GM19455 (cell line): Measurements from ENCODE around the gene ZNF555.
"Not testable (repeated sequence)": the region's sequence is repeated elsewhere in the genome, so short reads cannot be mapped to it uniquely, and the experiment has no call there.

Experiments
- ATAC-seq: cut with Tn5 transposase; IDR thresholded peaks from one replicate; pipeline ENCODE4 v1.9.1; 2021; ENCODE audit not compliant: unreplicated experiment

ZNF555 gene

DNA sequence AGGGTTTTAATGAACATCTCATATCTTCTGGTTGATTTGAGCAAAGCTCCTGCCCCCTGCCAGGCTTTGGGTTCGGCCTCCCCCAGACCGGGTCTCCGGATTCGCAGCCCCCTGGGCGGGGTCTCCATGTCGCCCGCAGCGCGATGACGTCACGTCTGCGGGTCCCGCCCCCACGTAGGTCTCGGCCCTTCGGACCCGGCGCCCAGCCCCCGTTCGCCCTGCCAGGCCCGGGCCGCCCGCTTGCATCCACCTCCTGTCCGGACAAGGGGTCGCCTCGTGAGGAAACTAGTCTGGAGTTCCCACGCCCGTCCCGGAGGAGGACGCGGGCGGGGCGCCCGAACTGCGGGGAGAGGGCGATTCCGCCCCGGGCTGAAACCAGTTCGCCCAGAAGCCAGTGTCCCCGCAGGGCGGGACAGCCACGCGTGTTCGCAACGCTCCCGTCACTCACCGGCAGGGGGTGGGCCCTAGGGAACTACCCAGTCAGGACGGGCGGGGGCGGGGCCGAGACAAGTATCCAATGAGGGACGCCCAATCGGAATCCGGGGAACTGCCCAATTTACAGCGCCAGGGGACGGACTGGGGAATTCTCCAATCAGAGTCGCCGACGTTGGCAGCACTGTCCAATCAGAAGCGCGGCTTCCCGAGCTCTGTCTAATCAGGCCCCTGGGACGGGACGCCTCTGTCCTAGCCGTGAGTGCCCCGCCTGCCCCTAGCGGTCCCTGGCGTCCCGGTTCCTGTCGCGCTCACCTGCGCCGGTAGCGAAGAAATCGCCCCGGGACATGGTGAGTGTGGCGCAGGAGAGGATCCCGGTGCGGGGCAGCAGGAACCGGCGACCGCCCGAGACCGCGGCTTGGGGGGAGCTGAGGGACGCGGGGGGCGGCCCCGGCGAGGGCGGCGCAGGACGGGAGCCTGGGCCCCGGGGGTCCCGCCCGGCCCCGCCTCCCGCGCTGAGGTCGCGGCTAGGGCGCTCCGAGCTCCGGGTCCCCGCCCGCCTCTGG lies at the start of gene ZNF555:
Gene ZNF555 (plus strand): TSS at position 682 of the 998 bp plus-strand sequence. CDS start 98 bp downstream, at position 780.
- ATAC-seq = peak; percentile 86

- no peak for ATAC-seq
Measured at GRCh38 chr19:2791876-2792275, 49.4 kb upstream of the ZNF555 start.

GRCh38 chr19:2792666-2793065 lies 48.6 kb upstream of the ZNF555 start:
- ATAC-seq = not testable (repeated sequence)

DNA sequence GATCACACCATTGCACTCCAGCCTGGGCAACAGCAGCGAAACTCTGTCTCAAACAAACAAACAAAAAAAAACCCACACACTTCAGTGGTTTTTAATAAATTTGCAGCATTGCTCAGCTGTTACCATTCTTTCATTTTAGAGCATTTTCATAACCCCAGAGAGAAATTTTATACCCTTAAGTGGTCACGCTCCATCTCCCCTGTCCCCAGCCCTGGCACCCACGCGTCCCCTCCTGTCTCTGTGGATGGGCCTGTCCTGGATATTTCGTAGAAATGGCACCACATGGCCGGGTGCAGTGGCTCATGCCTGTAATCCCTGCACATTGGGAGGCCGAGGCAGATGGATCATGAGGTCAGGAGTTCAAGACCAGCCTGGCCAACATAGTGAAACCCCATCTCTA lies 48.1 kb upstream of the ZNF555 start:
- ATAC-seq = no peak

- ATAC-seq = no peak
Measured at GRCh38 chr19:2793577-2793976, 47.7 kb upstream of the ZNF555 start.

DNA sequence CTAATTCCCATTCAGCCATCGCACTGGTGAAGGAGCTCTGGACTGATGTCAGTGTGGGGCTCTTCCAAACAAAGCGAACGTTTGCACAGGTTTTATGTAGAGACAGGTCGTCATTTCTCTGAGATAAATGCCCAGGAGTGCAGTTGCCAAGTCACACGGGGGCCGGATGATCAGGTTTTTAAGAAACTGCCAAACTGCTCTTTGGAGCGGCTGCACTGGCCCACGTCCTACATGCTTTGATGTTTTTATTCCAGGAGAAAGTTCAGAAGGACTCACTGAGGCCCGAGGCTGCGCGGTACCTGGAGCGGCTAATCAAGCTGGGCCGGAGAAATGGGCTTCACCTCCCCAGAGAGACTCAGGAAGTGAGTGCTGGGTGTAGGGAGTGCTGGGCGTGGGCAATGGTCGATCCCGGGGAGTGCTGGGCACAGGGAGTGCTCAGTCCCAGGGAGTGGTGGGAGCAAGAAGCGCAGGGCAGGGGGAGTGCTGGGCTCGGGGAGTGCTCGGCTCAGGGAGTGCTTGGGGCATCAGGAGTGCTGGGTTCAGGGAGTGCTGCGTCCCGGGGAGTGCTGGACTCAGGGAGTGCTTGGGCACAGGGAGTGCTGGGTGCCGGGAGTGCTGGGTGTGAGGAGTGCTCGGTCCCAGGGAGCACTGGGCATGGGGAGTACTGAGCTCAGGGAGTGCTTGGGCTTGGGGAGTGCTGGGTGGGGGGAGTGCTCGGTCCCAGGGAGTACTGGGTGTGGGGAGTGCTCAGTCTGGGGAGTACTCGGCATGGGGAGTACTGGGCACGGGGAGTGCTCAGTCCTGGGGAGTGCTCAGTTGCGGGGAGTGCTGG lies 45.2 kb upstream of the ZNF555 start:
- no peak for ATAC-seq

- no peak for ATAC-seq
Measured at GRCh38 chr19:2796659-2797266, 44.5 kb upstream of the ZNF555 start.

GRCh38 chr19:2797280-2797679 lies 44.0 kb upstream of the ZNF555 start:
- no peak for ATAC-seq

DNA sequence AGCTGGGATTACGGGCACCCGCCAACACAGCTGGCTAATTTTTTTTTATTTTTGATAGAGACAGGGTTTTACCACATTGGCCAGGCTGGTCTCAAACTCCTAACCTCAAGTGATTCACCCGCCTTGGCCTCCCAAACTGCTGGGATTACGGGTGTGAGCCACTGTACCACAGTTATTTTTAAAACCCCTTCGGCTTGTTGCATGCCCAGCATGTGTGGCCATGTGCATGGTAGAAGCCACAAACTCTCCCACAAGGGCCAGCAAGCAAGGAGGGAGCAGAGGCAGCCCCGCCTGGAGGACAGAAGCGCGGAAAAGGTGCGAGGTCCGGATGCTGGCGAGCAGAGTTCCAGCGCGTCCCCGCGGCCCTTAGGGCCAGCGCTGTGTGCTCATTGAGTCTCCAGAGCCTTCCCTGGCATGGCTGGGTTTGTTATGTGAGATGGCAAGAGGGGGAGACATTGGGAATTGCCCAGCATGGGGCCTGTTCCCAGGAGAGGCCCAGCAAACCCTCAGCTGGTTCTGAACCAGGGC lies 43.1 kb upstream of the ZNF555 start:
- ATAC-seq = no peak

GRCh38 chr19:2798733-2799132 lies 42.5 kb upstream of the ZNF555 start:
- ATAC-seq = no peak

DNA sequence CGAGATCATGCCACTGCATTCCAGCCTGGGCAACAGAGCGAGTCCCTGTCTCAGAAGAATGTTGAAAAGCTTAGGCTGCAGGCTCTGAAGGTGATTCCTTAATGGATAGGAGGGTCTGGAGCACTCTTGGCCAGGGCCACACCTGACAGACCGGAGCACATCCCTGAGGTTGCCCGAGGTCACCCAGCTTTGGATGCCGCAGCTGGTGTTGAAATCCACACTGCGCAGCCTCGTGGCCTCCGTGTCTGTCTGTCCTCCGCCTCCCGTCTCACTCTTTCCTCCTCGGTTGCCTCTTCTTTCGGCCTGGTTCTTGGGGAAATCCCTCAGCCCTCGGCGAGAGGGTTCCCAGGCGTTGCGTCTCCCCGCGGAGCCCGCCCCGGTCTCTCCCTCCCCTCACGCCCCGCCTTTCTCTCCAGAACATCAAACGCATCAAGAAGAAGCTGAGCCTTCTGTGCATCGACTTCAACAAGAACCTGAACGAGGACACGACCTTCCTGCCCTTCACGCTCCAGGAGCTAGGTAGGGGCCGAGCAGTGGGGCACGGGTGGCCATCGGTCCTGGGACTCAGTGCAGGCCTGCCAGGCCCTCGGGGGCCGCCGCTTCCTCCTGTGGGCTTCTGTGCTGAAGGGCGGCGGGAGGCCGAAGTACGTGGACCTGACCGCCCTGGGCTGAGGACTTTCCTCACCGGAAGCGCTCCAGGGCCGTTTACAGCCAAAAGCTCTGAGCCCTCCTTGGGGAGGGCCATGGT lies 41.8 kb upstream of the ZNF555 start:
- ATAC-seq = no peak

DNA sequence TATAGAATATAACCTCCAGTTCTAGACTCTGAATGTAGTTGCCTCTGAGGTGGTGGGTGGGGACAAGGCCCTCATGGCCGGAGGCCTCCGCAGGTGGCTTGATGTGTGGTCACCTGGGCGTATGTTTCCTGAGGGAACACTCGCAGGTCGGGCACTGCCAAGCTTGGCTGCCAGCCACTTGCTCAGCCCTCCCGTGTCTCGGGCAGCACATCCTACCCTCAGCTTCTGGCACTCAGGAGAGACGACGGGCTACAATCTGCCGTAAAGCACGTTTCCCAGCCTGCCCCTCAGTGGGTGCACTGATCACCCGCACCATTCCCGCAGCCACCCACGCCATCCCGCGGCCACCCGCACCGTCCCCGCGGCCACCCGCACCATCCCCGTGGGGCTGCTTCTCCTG lies 40.8 kb upstream of the ZNF555 start:
- no peak for ATAC-seq

DNA sequence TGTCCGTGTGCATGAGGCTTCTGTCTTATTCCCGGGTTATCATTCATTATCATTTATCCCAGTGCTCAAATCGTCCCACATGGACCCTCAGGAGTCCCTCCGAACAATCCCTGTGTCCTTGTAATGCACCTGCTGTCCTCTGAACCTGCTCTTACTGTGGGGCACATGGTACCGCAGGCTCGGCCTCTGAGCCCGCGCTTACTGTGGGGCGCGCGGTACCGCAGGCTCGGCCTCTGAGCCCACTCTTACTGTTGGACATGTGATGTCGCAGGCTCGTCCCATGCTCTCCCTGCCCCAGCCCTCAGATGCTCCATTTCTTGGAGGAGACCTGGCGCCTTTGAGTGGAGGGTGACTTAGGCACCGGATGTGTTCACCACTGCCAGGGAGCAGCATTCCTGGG lies 38.4 kb upstream of the ZNF555 start:
- ATAC-seq = no peak

- ATAC-seq = no peak
Measured at GRCh38 chr19:2803486-2804155, 37.7 kb upstream of the ZNF555 start.

- ATAC-seq = no peak
Measured at GRCh38 chr19:2804156-2805004, 36.9 kb upstream of the ZNF555 start.

- ATAC-seq = no peak
Measured at GRCh38 chr19:2805261-2805900, 35.9 kb upstream of the ZNF555 start.

DNA sequence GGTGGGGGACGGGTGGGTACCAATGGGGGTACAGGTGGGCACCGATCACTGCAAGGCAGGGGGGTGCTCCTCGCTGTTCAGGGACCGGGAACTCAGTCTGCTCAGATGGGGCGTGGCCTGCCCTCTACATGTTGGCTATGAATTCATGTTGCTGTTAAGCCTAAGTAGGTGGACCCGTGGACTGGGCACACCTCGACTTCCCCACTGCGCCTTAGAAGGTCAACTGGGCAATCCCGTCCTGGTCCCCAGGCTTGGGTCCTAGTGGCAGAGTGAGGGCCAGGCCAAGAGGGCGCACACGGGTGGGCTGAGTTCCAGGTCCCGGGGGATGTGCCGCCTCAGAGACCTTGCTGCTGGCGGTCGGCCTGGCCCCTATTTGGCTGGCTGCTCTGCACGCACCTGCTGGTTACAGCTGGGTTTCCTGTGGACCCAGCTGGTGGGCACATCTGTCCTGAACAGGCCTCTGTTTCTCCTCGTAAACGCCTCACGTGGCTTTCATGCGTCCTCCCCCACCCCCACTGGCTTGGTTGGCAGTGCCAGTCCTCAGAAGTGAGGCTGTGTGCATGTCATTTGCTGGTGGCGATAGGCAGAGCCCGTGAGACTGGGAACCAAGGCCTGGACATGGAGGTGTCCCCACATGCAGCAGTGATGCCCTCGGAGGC lies 35.2 kb upstream of the ZNF555 start:
- ATAC-seq = no peak
